HG02852 (cell line): ENCODE data around the gene RRP1.
A peak's percentile ranks its signal among the peaks of the same experiment; 100 is the strongest.

Experiments
- ATAC-seq: cut with Tn5 transposase; IDR thresholded peaks from one replicate; pipeline ENCODE4 v1.9.1; 2021; ENCODE audit warnings: mild to moderate bottlenecking, moderate library complexity; ENCODE audit not compliant: unreplicated experiment

The RRP1 gene

GRCh38 chr21:43774163-43774562 lies 15.2 kb upstream of the RRP1 start:
- no peak for ATAC-seq

GRCh38 chr21:43775190-43775589 lies 14.2 kb upstream of the RRP1 start:
- no peak for ATAC-seq

GRCh38 chr21:43775795-43776430 lies 13.5 kb upstream of the RRP1 start, which contains the start of gene CSTB:
Gene CSTB, minus strand, starts transcription at chr21:43776308. Its CDS starts 39 bp downstream, at chr21:43776269.
- peak; percentile 56 for ATAC-seq

- ATAC-seq = no peak
Observed at GRCh38 chr21:43777953-43778352, 11.4 kb upstream of the RRP1 start.

- ATAC-seq = no peak
Observed at GRCh38 chr21:43778469-43779335, 10.7 kb upstream of the RRP1 start.

- ATAC-seq = no peak
Observed at GRCh38 chr21:43779660-43780059, 9.7 kb upstream of the RRP1 start.

- no peak for ATAC-seq
Observed at GRCh38 chr21:43781846-43782245, 7.5 kb upstream of the RRP1 start.

GRCh38 chr21:43782431-43783097 lies 6.8 kb upstream of the RRP1 start:
- no peak for ATAC-seq

- no peak for ATAC-seq
Observed at GRCh38 chr21:43783098-43783700, 6.2 kb upstream of the RRP1 start.

- ATAC-seq = no peak
Observed at GRCh38 chr21:43785134-43785533, 4.2 kb upstream of the RRP1 start.

GRCh38 chr21:43786300-43786806 lies 3.0 kb upstream of the RRP1 start:
- no peak for ATAC-seq

GRCh38 chr21:43786807-43787440 lies 2.5 kb upstream of the RRP1 start:
- no peak for ATAC-seq

GRCh38 chr21:43790010-43790524 lies 690 bp downstream of the RRP1 start:
- no peak for ATAC-seq

GRCh38 chr21:43792406-43792805 lies 3.0 kb downstream of the RRP1 start:
- no peak for ATAC-seq

- ATAC-seq = no peak
Observed at GRCh38 chr21:43793243-43793642, 3.9 kb downstream of the RRP1 start.

- no peak for ATAC-seq
Observed at GRCh38 chr21:43794311-43794710, 4.9 kb downstream of the RRP1 start.

GRCh38 chr21:43794857-43795256 lies 5.5 kb downstream of the RRP1 start:
- no peak for ATAC-seq

- no peak for ATAC-seq
Observed at GRCh38 chr21:43797415-43797814, 8.0 kb downstream of the RRP1 start.

GRCh38 chr21:43797925-43798715 lies 8.7 kb downstream of the RRP1 start:
- no peak for ATAC-seq
